Measurements from ENCODE around the gene DCAF15. TPM values are rescaled to one million over a fixed set of nuclear protein-coding genes. Genes with fewer than 3 reads are reported as not detected.

The DCAF15 gene
- total RNA-seq = 10 to 100 TPM; 55.8 to 61.6 TPM

- peaks cover 16% of the 10 kb centered on the region for H3K36me3 Mint-ChIP-seq (ENCODE audit: low read depth)
- POLR2A ChIA-PET = interaction anchor here (0.6 to 1.0 kb wide), 5 partner anchors 23 to 204 kb away, joined by 3 read pairs; partner anchors contain the start of genes IL27RA and RFX1
- peak; percentile 100 for DNase-seq
- intact Hi-C loops (cut with DNase I, micrococcal nuclease) = loop anchor here (1.0 to 5.0 kb wide), 18 partner anchors 31 to 467 kb away; partner anchors contain the start of genes RFX1 (in 2 of the 2), BRME1 (in 1 of the 2), C19orf53 (in 1 of the 2) and CC2D1A (in 1 of the 2)
- H3K27me3 Mint-ChIP-seq = no peaks in the 10 kb centered on the region
- CTCF ChIA-PET = interaction anchor here (0.6 to 1.5 kb wide), 7 partner anchors 18 to 100 kb away, joined by 3 to 4 read pairs (median 3); partner anchors contain the start of gene IL27RA
- H3K4me3 Mint-ChIP-seq = peak within 1 kb of the TSS; percentile 88
- peak; percentile 99 for ATAC-seq
- peak within 1 kb of the TSS; percentile 81 for H3K27ac Mint-ChIP-seq
- no peaks in the 10 kb centered on the region for H3K9me3 Mint-ChIP-seq (ENCODE audit: low read depth)
- peaks cover 16% of the 10 kb centered on the region for H3K4me1 Mint-ChIP-seq
These were observed at the start of gene DCAF15 for GRCh38 chr19:13952154-13952930. DCAF15 (plus strand) TSS chr19:13952509; CDS start chr19:13952513, 4 bp downstream.

- CTCF ChIA-PET = interaction anchor here (0.6 to 2.2 kb wide), 10 partner anchors 17 to 614 kb away, joined by 3 to 7 read pairs (median 3); no protein-coding TSS in a partner anchor
- POLR2A ChIA-PET = interaction anchor here (0.7 kb wide), 1 partner anchor 17 kb away, joined by 9 read pairs; no protein-coding TSS in a partner anchor
- Mint-ChIP-seq H3K27me3 (no peaks in the 10 kb centered on the region), H3K9me3 (ENCODE audit: low read depth) (peaks cover 1% of the 10 kb centered on the region), H3K4me1 (peaks cover 14% of the 10 kb centered on the region), H3K27ac (no peak overlapping the region), H3K36me3 (ENCODE audit: low read depth) (peaks cover 4% of the 10 kb centered on the region), H3K4me3 (no peak overlapping the region)
- ATAC-seq (peak; percentile 21), DNase-seq (peak; percentile 54)
- intact Hi-C loops (cut with DNase I, micrococcal nuclease) = no loop called here
These were observed 49.2 kb upstream of the DCAF15 start for GRCh38 chr19:13902993-13903555.

GRCh38 chr19:13905634-13906520 lies 46.4 kb upstream of the DCAF15 start, which contains the start of the genes BRME1 and CC2D1A:
BRME1 (minus strand) TSS chr19:13906117; CDS start chr19:13904892, 1,225 bp downstream.
CC2D1A (plus strand) TSS chr19:13906201; CDS start chr19:13906442, 241 bp downstream.
- H3K27ac Mint-ChIP-seq = peak within 1 kb of the TSS; percentile 93
- peak; percentile 97 for ATAC-seq
- CTCF ChIA-PET = interaction anchor here (0.5 to 1.3 kb wide), 6 partner anchors 10 to 156 kb away, joined by 3 read pairs; partner anchors contain the start of genes IL27RA and PALM3

GRCh38 chr19:13906521-13906904 lies 45.8 kb upstream of the DCAF15 start:
- peak; percentile 49 for DNase-seq
- peak; percentile 27 for ATAC-seq
- intact Hi-C loops (cut with DNase I, micrococcal nuclease) = loop anchor here in 1 of 2 experiments (1.0 kb wide), 8 partner anchors 15 to 175 kb away; partner anchors contain the start of genes DCAF15 and RFX1
- Mint-ChIP-seq H3K36me3 (ENCODE audit: low read depth) (peaks cover 9% of the 10 kb centered on the region), H3K9me3 (ENCODE audit: low read depth) (peaks cover 1% of the 10 kb centered on the region), H3K4me3 (peak overlapping the region; percentile 75), H3K4me1 (peaks cover 14% of the 10 kb centered on the region), H3K27me3 (no peaks in the 10 kb centered on the region), H3K27ac (peak overlapping the region; percentile 77)
- ChIA-PET POLR2A (interaction anchor here (0.7 kb wide), 1 partner anchor 132 kb away, joined by 3 read pairs; no protein-coding TSS in a partner anchor), CTCF (interaction anchor here (0.5 to 1.3 kb wide), 8 partner anchors 14 to 167 kb away, joined by 3 read pairs; partner anchors contain the start of genes DCAF15, IL27RA and PALM3)

More at GRCh38 chr19:13905634-13906520, 46.4 kb upstream of the DCAF15 start, which contains the start of the genes BRME1 and CC2D1A:
- peaks cover 8% of the 10 kb centered on the region for H3K36me3 Mint-ChIP-seq (ENCODE audit: low read depth)
- POLR2A ChIA-PET = interaction anchor here (0.7 kb wide), 1 partner anchor 133 kb away, joined by 3 read pairs; no protein-coding TSS in a partner anchor
- no peaks in the 10 kb centered on the region for H3K27me3 Mint-ChIP-seq
- DNase-seq = peak; percentile 99
- intact Hi-C loops (cut with DNase I, micrococcal nuclease) = loop anchor here in 1 of 2 experiments (1.0 kb wide), 8 partner anchors 15 to 175 kb away; partner anchors contain the start of genes DCAF15 and RFX1
- H3K4me1 Mint-ChIP-seq = peaks cover 14% of the 10 kb centered on the region
- peak within 1 kb of the TSS; percentile 75 for H3K4me3 Mint-ChIP-seq
- peaks cover 1% of the 10 kb centered on the region for H3K9me3 Mint-ChIP-seq (ENCODE audit: low read depth)

GRCh38 chr19:13906910-13907309 lies 45.4 kb upstream of the DCAF15 start:
- POLR2A ChIA-PET = interaction anchor here (0.7 kb wide), 1 partner anchor 132 kb away, joined by 3 read pairs; no protein-coding TSS in a partner anchor

GRCh38 chr19:13908674-13909073 lies 43.6 kb upstream of the DCAF15 start:
- DNase-seq (no peak), ATAC-seq (no peak)
- no peak overlapping the region for H3K4me3 Mint-ChIP-seq
- no peak overlapping the region for H3K27ac Mint-ChIP-seq
- no peaks in the 10 kb centered on the region for H3K27me3 Mint-ChIP-seq
- ChIA-PET CTCF (interaction anchor here (0.6 kb wide), 1 partner anchor 132 kb away, joined by 3 read pairs; no protein-coding TSS in a partner anchor), POLR2A (no interaction called here)
- peaks cover 14% of the 10 kb centered on the region for H3K36me3 Mint-ChIP-seq (ENCODE audit: low read depth)
- H3K9me3 Mint-ChIP-seq (ENCODE audit: low read depth) = peaks cover 1% of the 10 kb centered on the region
- intact Hi-C loops (cut with DNase I, micrococcal nuclease) = no loop called here
- peaks cover 14% of the 10 kb centered on the region for H3K4me1 Mint-ChIP-seq

More at GRCh38 chr19:13906910-13907309, 45.4 kb upstream of the DCAF15 start:
- Mint-ChIP-seq H3K4me3 (peak overlapping the region; percentile 75), H3K36me3 (ENCODE audit: low read depth) (peaks cover 9% of the 10 kb centered on the region), H3K27me3 (no peaks in the 10 kb centered on the region), H3K27ac (peak overlapping the region; percentile 77), H3K9me3 (ENCODE audit: low read depth) (peaks cover 1% of the 10 kb centered on the region), H3K4me1 (peaks cover 14% of the 10 kb centered on the region)
- DNase-seq (no peak), ATAC-seq (no peak)
- intact Hi-C loops (cut with DNase I, micrococcal nuclease) = loop anchor here in 1 of 2 experiments (1.0 kb wide), 8 partner anchors 14 to 174 kb away; partner anchors contain the start of genes DCAF15 and RFX1
- CTCF ChIA-PET = interaction anchor here (0.5 to 1.3 kb wide), 8 partner anchors 14 to 167 kb away, joined by 3 read pairs; partner anchors contain the start of genes DCAF15, IL27RA and PALM3

GRCh38 chr19:13909430-13909829 lies 42.9 kb upstream of the DCAF15 start:
- Mint-ChIP-seq H3K27ac (no peak overlapping the region), H3K9me3 (ENCODE audit: low read depth) (peaks cover 1% of the 10 kb centered on the region), H3K36me3 (ENCODE audit: low read depth) (peaks cover 14% of the 10 kb centered on the region), H3K27me3 (no peaks in the 10 kb centered on the region), H3K4me1 (peaks cover 14% of the 10 kb centered on the region), H3K4me3 (no peak overlapping the region)
- no peak for ATAC-seq
- ChIA-PET CTCF (interaction anchor here (1.0 kb wide), 1 partner anchor 66 kb away, joined by 3 read pairs; no protein-coding TSS in a partner anchor), POLR2A (no interaction called here)
- intact Hi-C loops (cut with DNase I, micrococcal nuclease) = no loop called here
- no peak for DNase-seq

GRCh38 chr19:13913352-13913751 lies 39.0 kb upstream of the DCAF15 start:
- Mint-ChIP-seq H3K4me1 (no peaks in the 10 kb centered on the region), H3K27ac (no peak overlapping the region), H3K27me3 (no peaks in the 10 kb centered on the region), H3K36me3 (ENCODE audit: low read depth) (peaks cover 16% of the 10 kb centered on the region), H3K9me3 (ENCODE audit: low read depth) (no peaks in the 10 kb centered on the region), H3K4me3 (no peak overlapping the region)
- intact Hi-C loops (cut with DNase I, micrococcal nuclease) = no loop called here
- CTCF ChIA-PET = interaction anchor here (1.0 kb wide), 1 partner anchor 135 kb away, joined by 3 read pairs; no protein-coding TSS in a partner anchor
- ATAC-seq = no peak
- POLR2A ChIA-PET = no interaction called here
- no peak for DNase-seq

GRCh38 chr19:13914777-13915176 lies 37.5 kb upstream of the DCAF15 start:
- POLR2A ChIA-PET = interaction anchor here (0.6 kb wide), 1 partner anchor 166 kb away, joined by 5 read pairs; no protein-coding TSS in a partner anchor
- Mint-ChIP-seq H3K36me3 (ENCODE audit: low read depth) (peaks cover 16% of the 10 kb centered on the region), H3K27me3 (no peaks in the 10 kb centered on the region), H3K4me3 (no peak overlapping the region), H3K9me3 (ENCODE audit: low read depth) (no peaks in the 10 kb centered on the region), H3K4me1 (no peaks in the 10 kb centered on the region), H3K27ac (no peak overlapping the region)
- DNase-seq (no peak), ATAC-seq (no peak)
- intact Hi-C loops (cut with DNase I, micrococcal nuclease) = no loop called here
- CTCF ChIA-PET = interaction anchor here (0.6 to 1.2 kb wide), 2 partner anchors 217 to 1715 kb away, joined by 3 to 4 read pairs; no protein-coding TSS in a partner anchor

- ChIA-PET CTCF (interaction anchor here (1.3 kb wide), 1 partner anchor 114 kb away, joined by 6 read pairs; the partner anchor contains the start of gene IL27RA), POLR2A (no interaction called here)
- Mint-ChIP-seq H3K4me3 (no peak overlapping the region), H3K36me3 (ENCODE audit: low read depth) (peaks cover 38% of the 10 kb centered on the region), H3K9me3 (ENCODE audit: low read depth) (peaks cover 6% of the 10 kb centered on the region), H3K27me3 (no peaks in the 10 kb centered on the region), H3K27ac (no peak overlapping the region), H3K4me1 (no peaks in the 10 kb centered on the region)
- intact Hi-C loops (cut with DNase I, micrococcal nuclease) = no loop called here
- ATAC-seq (no peak), DNase-seq (no peak)
These were observed 34.4 kb upstream of the DCAF15 start for GRCh38 chr19:13917888-13918406.
